H1 (cell line): ENCODE results near the gene SGK1. TPM values are rescaled to one million over a fixed set of nuclear protein-coding genes. Genes with fewer than 3 reads are reported as not detected.

ENCODE experiments used
- CTCF ChIA-PET: fragments of 300-600 bp; sonication (Branson Sonifier 250); formaldehyde crosslinking; loops from one replicate; lab custom pipeline; 2021; ENCODE audit not compliant: partially characterized antibody; lab: Charles Lee
- POLR2A ChIA-PET: fragments of 300-600 bp; sonication (Branson Sonifier 250); formaldehyde crosslinking; loops from one replicate; lab custom pipeline; 2021; ENCODE audit warnings: inconsistent platforms; ENCODE audit not compliant: partially characterized antibody; lab: Charles Lee
- DNase-seq, 2 experiments: peaks; one replicate each; pipeline versions ENCODE4 v3.0.0 to v3.0.0-alpha.2; 2010 to 2022; ENCODE audit warnings: low spot score in 2 of 2, low read depth in 1 of 2, mixed read lengths in 1 of 2
- FAIRE-seq: peaks from 2 replicates; lab custom pipeline; 2011; peaks lifted over from hg19 to GRCh38; lab: Jason Lieb, UNC
- H2AFZ ChIP-seq: 2 replicates; pipeline ENCODE4 v1.8.1; 2012; ENCODE audit warnings: low read length, inconsistent platforms
- H2AK5ac ChIP-seq: 2 replicates; pipeline ENCODE4 v1.6.1; 2013; ENCODE audit warnings: low read depth, low read length
- H2BK120ac ChIP-seq: replicated peaks from 2 replicates; pipeline ENCODE3; 2013; ENCODE audit warnings: low read depth, low read length, inconsistent platforms
- H2BK12ac ChIP-seq: 2 replicates; pipeline ENCODE4 v1.6.1; 2013; ENCODE audit warnings: low read depth, low read length
- H2BK15ac ChIP-seq: 2 replicates; pipeline ENCODE4 v1.6.1; 2013; ENCODE audit warnings: low read length
- H2BK20ac ChIP-seq: 2 replicates; pipeline ENCODE4 v1.6.1; 2013; ENCODE audit warnings: low read length
- H2BK5ac ChIP-seq: 2 replicates; pipeline ENCODE4 v1.6.1; 2013; ENCODE audit warnings: low read depth, low read length
- H3K14ac ChIP-seq: 2 replicates; pipeline ENCODE4 v1.6.1; 2013; ENCODE audit warnings: inconsistent platforms; ENCODE audit not compliant: insufficient read length
- H3K18ac ChIP-seq: 2 replicates; pipeline ENCODE4 v1.6.1; 2013; ENCODE audit warnings: low read length; ENCODE audit errors: extremely low read depth
- H3K23ac ChIP-seq: 2 replicates; pipeline ENCODE4 v1.6.1; 2013; ENCODE audit warnings: inconsistent platforms; ENCODE audit not compliant: insufficient read length
- H3K23me2 ChIP-seq: 2 replicates; pipeline ENCODE4 v1.6.1; 2013; ENCODE audit warnings: low read depth, low read length
- H3K27ac ChIP-seq: 2 replicates; pipeline ENCODE4 v1.6.1; 2011; ENCODE audit warnings: low read depth, low read length, inconsistent platforms
- H3K27me3 ChIP-seq, 4 experiments: replicated peaks in 1 of 4; 1 replicate in 1 of 4; 2 replicates in 3 of 4; pipeline versions ENCODE4 v1.6.1 to v1.8.1; 2011 to 2013; ENCODE audit warnings: low read length in 3 of 4, mild to moderate bottlenecking in 3 of 4, inconsistent platforms in 2 of 4, mixed read lengths in 2 of 4, moderate library complexity in 1 of 4; ENCODE audit not compliant: control insufficient read depth in 3 of 4, insufficient read depth in 3 of 4; ENCODE audit errors: extremely low read depth in 1 of 4
- H3K36me3 ChIP-seq, 4 experiments: 2 replicates each; pipeline versions ENCODE4 v1.6.1 to v1.8.1; 2011 to 2013; ENCODE audit warnings: mild to moderate bottlenecking in 4 of 4, low read length in 3 of 4, moderate library complexity in 2 of 4, control low read depth in 1 of 4, inconsistent platforms in 1 of 4; ENCODE audit not compliant: insufficient read depth in 4 of 4, control insufficient read depth in 2 of 4
- H3K4ac ChIP-seq: replicated peaks from 2 replicates; pipeline ENCODE3; 2013; ENCODE audit warnings: low read length, low read depth, mixed read lengths, inconsistent platforms; ENCODE audit not compliant: insufficient read length
- H3K4me1 ChIP-seq, 4 experiments: replicated peaks in 1 of 4; 1 replicate in 1 of 4; 2 replicates in 3 of 4; pipeline versions ENCODE4 v1.6.1 to v1.8.1; 2011 to 2013; ENCODE audit warnings: low read length in 3 of 4, inconsistent platforms in 2 of 4, mixed read lengths in 1 of 4; ENCODE audit not compliant: insufficient read depth in 4 of 4, control insufficient read depth in 3 of 4
- H3K4me2 ChIP-seq, 2 experiments: 2 replicates each; pipeline versions ENCODE4 v1.6.1 to v1.8.1; 2011 to 2013; ENCODE audit warnings: low read depth in 2 of 2, low read length in 2 of 2, control low read depth in 1 of 2, inconsistent platforms in 1 of 2, mild to moderate bottlenecking in 1 of 2; ENCODE audit not compliant: insufficient read depth in 1 of 2
- H3K4me3 ChIP-seq, 4 experiments: fragments of 200-600, 300-600 bp in 1 of 4; sonication (generic), shearing (Covaris generic), sonication (Bioruptor Twin) in 1 of 4; 2 replicates each; pipeline versions ENCODE4 v1.5.1 to v1.8.1; 2011 to 2016; ENCODE audit warnings: low read length in 4 of 4, low read depth in 3 of 4, control low read depth in 2 of 4, inconsistent platforms in 2 of 4, mild to moderate bottlenecking in 2 of 4, mixed read lengths in 1 of 4, moderate library complexity in 1 of 4; ENCODE audit not compliant: insufficient read depth in 2 of 4; ENCODE audit errors: extremely low read depth in 1 of 4
- H3K56ac ChIP-seq: replicated peaks from 2 replicates; pipeline ENCODE3; 2013; ENCODE audit warnings: low read depth, mild to moderate bottlenecking, mixed read lengths, low read length, inconsistent platforms; ENCODE audit not compliant: insufficient read length
- H3K79me1 ChIP-seq: 2 replicates; pipeline ENCODE4 v1.6.1; 2013; ENCODE audit warnings: low read depth, low read length, control low read depth
- H3K79me2 ChIP-seq, 2 experiments: 2 replicates each; pipeline versions ENCODE4 v1.6.1 to v1.8.1; 2012 to 2013; ENCODE audit warnings: low read length in 2 of 2, mild to moderate bottlenecking in 2 of 2, inconsistent platforms in 1 of 2; ENCODE audit not compliant: insufficient read depth in 2 of 2, control insufficient read depth in 1 of 2
- H3K9ac ChIP-seq, 4 experiments: replicated peaks in 1 of 4; 1 replicate in 1 of 4; 2 replicates in 3 of 4; pipeline versions ENCODE4 v1.6.1 to v1.8.1; 2011 to 2013; ENCODE audit warnings: low read depth in 3 of 4, low read length in 3 of 4, control low read depth in 2 of 4, mild to moderate bottlenecking in 2 of 4, moderate library complexity in 2 of 4, inconsistent platforms in 1 of 4; ENCODE audit errors: extremely low read depth in 1 of 4
- H3K9me3 ChIP-seq, 2 experiments: 2 replicates each; pipeline versions ENCODE4 v1.6.1 to v1.8.1; 2012 to 2013; ENCODE audit warnings: mild to moderate bottlenecking in 2 of 2, moderate library complexity in 2 of 2, control low read depth in 1 of 2, inconsistent platforms in 1 of 2, low read depth in 1 of 2, low read length in 1 of 2, mixed read lengths in 1 of 2; ENCODE audit not compliant: insufficient read depth in 2 of 2
- H4K20me1 ChIP-seq, 2 experiments: replicated peaks in 1 of 2; 2 replicates each; pipeline versions ENCODE3 to v1.8.1; 2011 to 2013; ENCODE audit warnings: inconsistent platforms in 2 of 2, low read length in 2 of 2, mild to moderate bottlenecking in 1 of 2; ENCODE audit not compliant: insufficient read depth in 2 of 2, control insufficient read depth in 1 of 2
- H4K5ac ChIP-seq: 2 replicates; pipeline ENCODE4 v1.6.1; 2013; ENCODE audit warnings: low read length, low read depth, mixed read lengths, inconsistent platforms; ENCODE audit not compliant: insufficient read length
- H4K8ac ChIP-seq: 2 replicates; pipeline ENCODE4 v1.8.0; 2013; ENCODE audit warnings: mild to moderate bottlenecking, moderate library complexity, low read length, inconsistent platforms; ENCODE audit not compliant: insufficient read depth; ENCODE audit errors: extremely low read depth
- H4K91ac ChIP-seq: replicated peaks from 2 replicates; pipeline ENCODE3; 2013; ENCODE audit warnings: low read length, mixed read lengths, inconsistent platforms; ENCODE audit not compliant: insufficient read length
- ATF2 ChIP-seq: IDR thresholded peaks from 2 replicates; pipeline ENCODE4 v1.6.1; 2012; ENCODE audit warnings: low read length, inconsistent platforms
- BCL11A ChIP-seq, 2 experiments: IDR thresholded peaks; one replicate each; pipeline ENCODE4 v1.6.1; 2011; ENCODE audit warnings: low read depth in 2 of 2, low read length in 2 of 2, mild to moderate bottlenecking in 2 of 2
- CHD1 ChIP-seq: IDR thresholded peaks from 2 replicates; pipeline ENCODE4 v1.6.1; 2012; ENCODE audit warnings: low read depth, low read length, improper control_type of control experiment
- CHD2 ChIP-seq: IDR thresholded peaks from 2 replicates; pipeline ENCODE4 v1.6.1; 2012; ENCODE audit warnings: low read length, improper control_type of control experiment
- GTF2F1 ChIP-seq: IDR thresholded peaks from 2 replicates; pipeline ENCODE4 v1.6.1; 2012; ENCODE audit warnings: low read depth, low read length, improper control_type of control experiment, borderline replicate concordance
- POLR2A ChIP-seq, 2 experiments: IDR thresholded peaks; 1 replicate in 1 of 2; 2 replicates in 1 of 2; pipeline ENCODE4 v1.6.1; 2011; ENCODE audit warnings: low read depth in 2 of 2, low read length in 2 of 2, mild to moderate bottlenecking in 2 of 2; ENCODE audit errors: control extremely low read depth in 1 of 2
- RNF2 ChIP-seq: fragments of 200-900, 300-1000 bp; sonication (generic); IDR thresholded peaks from 2 replicates; pipeline ENCODE4 v1.7.1; 2016; ENCODE audit warnings: borderline replicate concordance, low read depth, mild to moderate bottlenecking, antibody characterized with exemption, low read length; ENCODE audit not compliant: poor library complexity, severe bottlenecking; ENCODE audit errors: missing control alignments
- SIN3A ChIP-seq, 2 experiments: IDR thresholded peaks in 1 of 2; conservative IDR thresholded peaks in 1 of 2; 2 replicates each; pipeline ENCODE4 v1.6.1; 2011 to 2012; ENCODE audit warnings: low read length in 2 of 2, improper control_type of control experiment in 1 of 2, low read depth in 1 of 2, mild to moderate bottlenecking in 1 of 2
- SP4 ChIP-seq: IDR thresholded peaks from 2 replicates; pipeline ENCODE4 v1.6.1; 2012; ENCODE audit warnings: low read length, inconsistent platforms
- TCF12 ChIP-seq: IDR thresholded peaks from 2 replicates; pipeline ENCODE4 v1.6.1; 2011; ENCODE audit warnings: low read depth, mild to moderate bottlenecking, low read length
- YY1 ChIP-seq: IDR thresholded peaks from 2 replicates; pipeline ENCODE4 v1.6.1; 2011; ENCODE audit warnings: low read depth, mild to moderate bottlenecking, low read length
- ZNF274 ChIP-seq: IDR thresholded peaks from 2 replicates; pipeline ENCODE4 v1.7.0; 2012; ENCODE audit warnings: low read length, borderline replicate concordance; ENCODE audit errors: extremely low read depth
- WGBS, 2 experiments: shearing (Covaris generic) in 1 of 2; methylation state at CpG; one replicate each; pipeline versions ENCODE4 v1.1.6 to v1.1.7; 2013 to 2015; ENCODE audit warnings: low lambda C conversion rate in 2 of 2, mixed read lengths in 2 of 2, inconsistent platforms in 1 of 2, low coverage in 1 of 2, missing lambda C conversion rate in 1 of 2; ENCODE audit not compliant: insufficient replicate concordance in 2 of 2, insufficient coverage in 1 of 2, insufficient read length in 1 of 2; ENCODE audit errors: extremely low coverage in 1 of 2, missing lambda C conversion rate in 1 of 2; 5-methylcytosine and 5-hydroxymethylcytosine counted together
- polyA plus RNA-seq, 7 experiments: library from polyadenylated mRNA; depleted of rRNA in 3 of 7; stranded (reverse) in 5 of 7; unstranded in 2 of 7; fragments of >200 nt in 5 of 7; fragments of 200-250 nt in 2 of 7; gene quantifications; 1 replicate in 5 of 7; 2 replicates in 1 of 7; 4 replicates in 1 of 7; pipeline versions ENCODE4 v1.2.1 to v1.2.3, GENCODE V29; 2011 to 2013; ENCODE audit warnings: missing spikeins in 2 of 7, mixed read lengths in 2 of 7
- total RNA-seq: library from RNA; stranded (reverse); fragmentation: NEBNext Ultra II Directional; extraction: Animal tissue kit (Norgen Biotek cat#: 25700); gene quantifications from 2 replicates; pipeline ENCODE4 v1.2.1, GENCODE V29; 2021

SGK1 gene
- total and polyA plus RNA-seq, 2 of the 8 experiments (the other 6 are each of a cell fraction or from before 2014, with no cell fraction given) = 14.5 to 18.4 TPM

GRCh38 chr6:134195985-134196384, 121.9 kb downstream of the SGK1 start:
- H3K79me2 ChIP-seq = no peaks in the 10 kb centered on the region
- CTCF ChIA-PET = interaction anchor here (0.6 to 3.9 kb wide), 6 partner anchors 9 to 982 kb away, joined by 3 to 16 read pairs (median 4); no protein-coding TSS in a partner anchor
- no peaks in the 10 kb centered on the region; the same call in 1 of the 2 replicates for H3K23me2 ChIP-seq
- no peak for TF ChIP-seq YY1
- no peak for TF ChIP-seq SP4
- TF ChIP-seq CHD1 = no peak
- TF ChIP-seq ATF2 = no peak
- no peak for TF ChIP-seq GTF2F1
- TF ChIP-seq RNF2 = no peak
- TF ChIP-seq BCL11A (IDR thresholded peaks at IDR 0.05; ENCODE audit: low read depth in 2 of 2, low read length in 2 of 2) = no peak
- no peak for TF ChIP-seq TCF12
- TF ChIP-seq CHD2 = no peak
- no peak for TF ChIP-seq SIN3A (conservative IDR thresholded peaks at IDR 0.05 in 1 of 2, IDR thresholded peaks at IDR 0.05 in 1 of 2; ENCODE audit: low read depth in 1 of 2, low read length in 2 of 2)
- no peak for TF ChIP-seq POLR2A (IDR thresholded peaks at IDR 0.05; ENCODE audit: control extremely low read depth in 1 of 2, low read depth in 2 of 2, low read length in 2 of 2)
- TF ChIP-seq ZNF274 = no peak

More at GRCh38 chr6:134195985-134196384, 121.9 kb downstream of the SGK1 start:
- no peak overlapping the region for H4K5ac ChIP-seq
- DNase-seq (no peak), FAIRE-seq (no peak)
- no peak overlapping the region for H3K14ac ChIP-seq
- H3K4me1 ChIP-seq = peaks cover 0 to 8% (median 3%) of the 10 kb centered on the region in 4 experiments; a peak in 2 of 7 replicates
- no peak overlapping the region for H3K23ac ChIP-seq
- H3K9me3 ChIP-seq = no peaks in the 10 kb centered on the region
- 87% methylated on average over 3 of the region's 3 CpGs; no CpG with 5 or more reads in 1 of the 2 experiments for WGBS, 2 experiments
- no peak overlapping the region for H4K91ac ChIP-seq
- no peak overlapping the region for H3K56ac ChIP-seq
- H2BK5ac ChIP-seq = no peak overlapping the region
- H3K9ac ChIP-seq = no peak overlapping the region
- no peak overlapping the region for H2BK20ac ChIP-seq
- no peak overlapping the region for H3K4ac ChIP-seq
- POLR2A ChIA-PET = interaction anchor here (1.3 kb wide), 1 partner anchor 22 kb away, joined by 4 read pairs; no protein-coding TSS in a partner anchor
- H3K4me2 ChIP-seq = no peak overlapping the region
- H3K36me3 ChIP-seq = no peaks in the 10 kb centered on the region
- no peaks in the 10 kb centered on the region for H3K27me3 ChIP-seq
- no peak overlapping the region for H3K4me3 ChIP-seq
- H2AFZ ChIP-seq = no peak overlapping the region
- no peak overlapping the region for H3K18ac ChIP-seq
- H2AK5ac ChIP-seq = no peak overlapping the region
- no peak overlapping the region for H2BK15ac ChIP-seq
- H2BK120ac ChIP-seq = no peak overlapping the region
- no peaks in the 10 kb centered on the region for H3K79me1 ChIP-seq
- no peak overlapping the region for H2BK12ac ChIP-seq
- H4K8ac ChIP-seq = no peak overlapping the region
- H3K27ac ChIP-seq = no peak overlapping the region
- H4K20me1 ChIP-seq = no peaks in the 10 kb centered on the region
